ENCODE data around the gene BICRAL.
"Not testable (repeated sequence)": the region's sequence is repeated elsewhere in the genome, so short reads cannot be mapped to it uniquely, and the experiment has no call there.

The BICRAL gene

DNA sequence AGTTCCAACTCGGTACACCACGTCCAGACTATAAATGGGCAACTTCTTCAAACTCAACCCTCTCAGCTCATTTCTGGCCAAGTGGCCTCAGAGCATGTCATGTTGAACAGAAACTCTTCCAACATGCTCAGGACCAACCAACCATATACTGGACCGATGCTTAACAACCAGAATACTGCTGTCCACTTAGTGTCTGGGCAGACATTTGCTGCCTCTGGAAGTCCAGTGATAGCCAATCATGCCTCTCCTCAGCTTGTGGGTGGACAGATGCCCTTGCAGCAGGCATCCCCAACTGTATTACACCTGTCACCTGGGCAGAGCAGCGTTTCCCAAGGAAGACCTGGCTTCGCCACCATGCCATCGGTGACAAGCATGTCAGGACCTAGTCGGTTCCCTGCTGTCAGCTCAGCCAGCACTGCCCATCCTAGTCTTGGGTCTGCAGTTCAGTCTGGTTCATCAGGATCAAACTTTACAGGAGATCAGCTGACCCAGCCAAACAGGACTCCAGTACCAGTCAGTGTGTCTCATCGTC is 47.8 kb downstream of the BICRAL start:
- DNase-seq (ENCODE audit: extremely low spot score, insufficient read length, low read depth) (no peak), FAIRE-seq (no peak)

DNA sequence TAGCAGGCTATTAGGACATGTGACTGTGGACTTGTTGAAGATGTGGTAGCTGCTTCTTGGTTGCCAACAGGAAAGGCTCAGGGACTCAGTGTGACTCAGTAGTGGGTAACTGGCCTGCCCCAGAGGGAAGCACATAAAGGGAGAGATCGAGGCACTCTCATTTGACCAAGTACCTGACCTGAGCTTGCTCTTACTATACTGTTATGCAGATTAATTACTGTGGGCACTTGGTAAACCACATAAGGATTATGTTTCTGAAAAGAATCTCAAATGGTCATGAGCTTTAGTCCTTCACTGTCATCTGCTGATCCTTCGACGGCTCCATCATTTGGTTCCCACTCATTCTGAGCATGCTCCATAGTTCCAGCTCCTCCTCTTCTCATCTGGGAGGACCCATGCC is 49.4 kb downstream of the BICRAL start:
- no peak for FAIRE-seq
- DNase-seq (ENCODE audit: extremely low spot score, insufficient read length, low read depth) = no peak

DNA sequence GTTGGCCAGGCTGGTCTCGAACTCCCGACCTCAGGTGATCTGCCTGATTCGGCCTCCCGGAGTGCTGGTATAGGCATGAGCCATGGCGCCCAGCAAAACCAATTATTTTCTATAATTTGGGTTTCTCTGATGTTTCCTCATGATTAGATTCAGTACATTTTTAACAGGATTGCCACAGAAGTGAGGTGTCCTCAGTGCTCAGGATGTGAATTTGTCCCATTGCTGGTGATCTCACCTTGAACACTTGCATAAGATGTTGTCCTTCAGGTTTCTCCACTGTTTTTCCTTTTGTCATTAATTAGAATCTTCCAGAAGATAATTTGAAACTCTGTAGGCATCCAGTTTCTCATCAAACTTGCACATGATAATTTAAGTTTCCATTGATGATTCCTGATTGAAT is 52.2 kb downstream of the BICRAL start:
- no peak for FAIRE-seq

DNA sequence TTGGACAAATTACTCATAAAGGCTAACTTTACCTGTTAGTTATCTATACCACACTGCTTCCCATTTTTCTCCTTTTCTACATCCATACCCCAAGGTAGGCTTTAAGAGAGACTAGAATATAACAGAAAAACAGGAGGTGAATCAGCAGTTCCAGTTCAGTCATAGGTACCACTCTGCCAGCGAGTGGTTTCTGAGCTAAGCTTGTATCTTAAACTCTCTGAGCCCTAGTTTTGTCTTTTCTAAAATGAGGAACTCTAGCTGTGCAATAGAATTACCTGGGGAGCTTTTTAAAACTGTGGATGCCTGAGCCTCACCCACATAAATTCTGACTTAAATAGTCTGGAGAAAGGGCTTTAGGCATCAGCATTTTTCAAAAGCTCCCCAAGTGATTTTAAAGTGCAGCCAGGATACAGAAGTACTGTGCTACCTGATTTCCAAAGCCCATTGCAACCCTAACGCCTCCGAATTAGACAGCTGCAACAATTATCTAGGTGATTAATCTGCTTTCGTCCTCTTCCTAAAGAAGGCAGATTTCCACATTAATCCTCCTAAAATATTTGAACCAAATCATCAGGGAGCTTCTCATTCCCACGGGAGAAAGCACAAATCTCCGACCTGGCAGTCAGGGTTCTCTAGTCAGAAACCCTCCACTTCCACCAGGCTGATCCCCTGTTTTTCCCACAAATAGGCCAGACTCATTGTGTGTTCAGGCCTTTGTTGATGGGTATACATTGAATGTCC is 60.2 kb downstream of the BICRAL start:
- DNase-seq (ENCODE audit: extremely low spot score, insufficient read length, low read depth) (no peak), FAIRE-seq (no peak)

More for the DNA sequence above, 52.2 kb downstream of the BICRAL start:
- no peak for DNase-seq (ENCODE audit: extremely low spot score, insufficient read length, low read depth)

DNA sequence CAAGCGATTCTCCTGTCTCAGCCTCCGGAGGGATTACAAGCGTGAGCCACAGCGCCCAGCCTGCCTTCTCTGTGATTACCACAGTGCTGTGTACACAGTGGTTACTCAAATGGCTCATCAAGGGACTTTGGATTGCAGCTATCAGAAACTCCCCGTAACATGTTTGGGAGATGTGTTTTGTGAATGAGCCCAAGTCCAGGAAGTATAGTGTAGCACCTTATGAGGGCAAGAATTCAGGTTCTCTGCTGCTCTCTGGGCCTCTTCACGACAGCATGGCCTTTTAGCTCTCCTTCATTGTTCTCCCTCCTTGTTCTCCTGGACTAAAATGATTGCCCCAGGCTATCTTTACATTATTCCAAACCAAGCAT is 63.5 kb downstream of the BICRAL start:
- no peak for DNase-seq (ENCODE audit: extremely low spot score, insufficient read length, low read depth)
- no peak for FAIRE-seq

DNA sequence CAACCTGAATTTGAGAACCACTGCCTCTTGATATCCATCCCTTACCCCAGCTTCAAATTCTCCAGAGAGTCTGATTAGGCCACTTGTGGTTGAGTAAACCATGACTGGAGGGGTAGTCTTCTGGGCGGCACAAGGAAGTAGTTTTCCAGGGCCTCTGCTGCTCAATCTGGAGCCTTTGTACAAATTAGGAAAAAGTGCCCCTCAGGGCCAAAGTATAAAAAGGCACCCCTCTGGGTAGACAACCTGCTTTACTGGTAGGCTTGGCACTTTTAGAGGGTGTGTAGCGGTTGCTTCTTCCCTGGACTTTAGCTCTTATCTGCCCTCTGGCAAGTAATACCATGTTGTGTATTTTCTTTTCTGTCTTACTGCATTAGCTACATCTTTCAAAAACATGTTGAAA is 64.7 kb downstream of the BICRAL start:
- DNase-seq (ENCODE audit: extremely low spot score, insufficient read length, low read depth) (no peak), FAIRE-seq (no peak)

DNA sequence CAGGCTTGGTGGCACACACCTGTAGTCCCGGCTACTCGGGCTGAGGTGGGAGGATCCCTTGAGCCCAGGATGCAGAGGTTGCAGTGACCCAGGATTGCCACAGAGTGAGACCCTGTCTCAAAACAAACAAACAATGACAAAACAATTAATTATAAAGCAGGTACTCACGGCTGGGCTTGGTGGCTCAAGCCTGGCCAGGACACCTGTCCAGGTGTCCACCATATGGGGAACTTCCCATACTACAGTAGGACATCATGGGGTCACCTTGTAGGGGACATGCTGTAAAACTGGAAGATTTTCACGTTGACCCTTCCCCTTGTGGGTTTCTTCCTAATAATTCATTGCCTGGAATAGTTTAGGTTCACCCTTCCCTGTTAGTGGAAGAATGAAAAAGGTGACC is 66.8 kb downstream of the BICRAL start:
- FAIRE-seq = no peak
- DNase-seq (ENCODE audit: extremely low spot score, insufficient read length, low read depth) = no peak

DNA sequence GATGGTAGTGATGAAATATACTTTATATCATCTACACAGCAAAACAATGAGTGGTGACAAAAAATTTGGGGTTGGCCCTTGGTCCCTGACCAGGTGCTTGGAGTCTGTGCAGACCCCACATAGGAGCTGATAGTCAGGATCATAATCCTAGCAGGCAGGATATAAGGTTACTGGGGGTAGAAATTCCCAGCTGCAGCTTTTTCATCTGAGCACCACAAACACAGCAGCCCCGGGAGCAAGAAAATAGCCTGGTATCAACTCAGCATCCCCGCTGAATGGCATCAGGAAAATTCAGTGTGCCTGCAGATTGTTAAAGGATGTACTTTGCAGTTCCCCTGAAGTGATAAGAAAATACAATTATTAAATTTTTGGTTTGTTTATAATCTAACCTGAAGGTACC is 69.7 kb downstream of the BICRAL start:
- FAIRE-seq = no peak
- DNase-seq (ENCODE audit: extremely low spot score, insufficient read length, low read depth) = no peak

DNA sequence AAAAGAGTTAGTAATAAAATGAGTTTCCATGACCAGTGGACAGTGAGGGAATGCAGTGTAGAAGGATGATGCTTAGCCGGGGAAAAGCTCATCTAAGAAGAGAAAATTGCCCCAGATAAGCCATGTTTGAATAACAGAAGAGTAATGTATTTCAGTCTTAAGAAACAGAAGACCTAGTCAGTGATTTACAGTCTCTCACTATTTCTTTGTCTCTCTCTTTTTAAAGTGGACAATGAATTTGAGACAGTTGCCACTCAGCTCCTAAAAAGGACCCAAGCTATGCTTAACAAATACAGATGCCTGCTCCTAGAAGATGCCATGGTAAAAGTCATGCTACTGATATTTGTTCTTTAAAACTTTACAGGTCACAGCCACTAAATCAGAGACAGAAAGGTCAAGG is 78.2 kb downstream of the BICRAL start:
- FAIRE-seq (no peak), DNase-seq (ENCODE audit: extremely low spot score, insufficient read length, low read depth) (no peak)

DNA sequence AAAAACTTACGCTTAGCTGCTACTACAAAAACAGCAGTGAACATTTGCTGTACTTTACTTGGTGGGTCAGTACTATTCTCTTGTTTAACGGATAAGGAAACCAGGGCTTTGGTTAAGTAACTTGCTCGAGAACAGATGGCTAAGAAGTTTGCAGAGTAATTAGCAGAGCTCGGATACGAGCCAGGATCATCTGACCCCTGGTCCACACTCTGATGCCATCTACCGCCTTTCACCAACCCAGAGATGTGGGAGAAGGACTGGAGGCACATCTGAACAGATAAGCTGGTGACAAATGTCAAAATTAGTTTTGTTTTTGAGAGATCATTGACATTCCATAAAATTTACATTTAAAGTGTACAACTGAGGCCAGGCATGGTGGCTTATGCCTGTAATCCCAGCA is 78.6 kb downstream of the BICRAL start:
- DNase-seq (ENCODE audit: extremely low spot score, insufficient read length, low read depth) (no peak), FAIRE-seq (no peak)

DNA sequence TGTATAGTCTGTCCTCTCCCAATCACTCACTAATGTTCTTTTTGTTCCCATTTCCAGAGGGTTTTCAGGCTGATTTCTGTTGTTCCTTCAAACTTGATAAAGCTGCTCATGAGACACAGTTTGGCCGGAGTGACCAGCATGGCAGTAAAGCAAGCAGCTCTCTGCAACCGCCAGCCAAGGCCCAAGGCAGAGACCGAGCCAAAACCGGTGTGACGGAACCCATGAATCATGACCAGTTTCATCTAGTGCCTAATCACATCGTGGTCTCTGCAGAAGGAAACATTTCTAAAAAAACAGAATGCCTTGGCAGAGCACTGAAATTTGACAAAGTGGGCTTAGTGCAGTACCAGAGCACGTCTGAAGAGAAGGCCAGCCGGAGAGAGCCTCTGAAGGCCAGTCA is 82.8 kb downstream of the BICRAL start:
- no peak for FAIRE-seq
- DNase-seq (ENCODE audit: extremely low spot score, insufficient read length, low read depth) = no peak

DNA sequence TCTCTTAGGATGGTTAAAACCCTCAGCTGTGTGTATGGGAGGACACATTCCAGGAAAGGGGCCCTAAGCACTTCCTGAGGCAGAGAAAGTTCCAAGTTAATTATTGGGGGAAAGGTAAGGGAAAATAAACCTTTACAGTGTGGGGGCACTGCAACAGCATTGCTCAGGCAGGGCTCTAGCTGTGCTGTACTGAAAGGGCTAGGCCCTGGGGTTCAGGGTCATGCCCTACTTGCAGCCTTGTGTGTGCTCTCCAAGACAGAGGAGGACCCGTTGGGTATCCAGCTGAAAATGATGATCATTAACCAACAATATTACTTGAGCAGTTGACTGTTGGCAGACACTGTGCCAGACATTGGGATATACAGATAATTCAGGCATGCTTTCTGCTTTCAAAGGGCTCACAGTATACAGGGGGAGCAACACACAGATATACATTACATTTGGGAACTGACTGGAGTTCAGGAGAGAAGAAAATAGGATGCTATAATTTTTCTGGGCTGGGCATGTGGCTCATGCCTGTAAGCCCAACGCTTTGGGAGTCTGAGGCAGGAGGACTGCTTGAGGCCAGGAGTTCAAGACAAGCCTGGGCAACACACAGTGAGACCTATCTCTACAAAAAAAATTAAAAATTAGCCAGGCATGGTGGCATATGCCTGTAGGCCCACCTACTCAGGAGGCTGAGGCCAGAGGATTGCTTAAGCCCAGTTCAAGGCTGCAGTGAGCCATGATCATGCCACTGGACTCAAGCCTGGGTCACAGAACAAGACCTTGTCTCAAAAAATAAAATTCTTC is 88.5 kb downstream of the BICRAL start:
- FAIRE-seq (no peak), DNase-seq (ENCODE audit: extremely low spot score, insufficient read length, low read depth) (no peak)

DNA sequence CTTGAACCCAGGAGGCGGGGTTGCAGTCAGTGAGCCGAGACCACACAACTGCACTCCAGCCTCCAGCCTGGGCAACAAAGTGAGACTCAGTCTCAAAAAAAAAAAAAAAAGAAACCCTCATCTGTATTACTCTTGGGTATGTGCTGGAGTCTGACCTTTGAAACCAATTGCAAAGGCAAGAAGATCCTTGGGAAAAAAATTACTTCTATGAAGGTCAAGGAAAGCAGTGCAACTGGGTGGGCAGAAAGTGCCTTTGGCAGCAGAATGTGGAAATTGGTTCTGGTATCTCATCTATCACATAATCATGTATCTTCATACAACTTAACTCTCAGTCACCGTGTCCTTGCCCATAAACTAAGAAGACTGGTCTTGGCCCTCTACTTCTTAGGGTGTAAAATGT is 89.9 kb downstream of the BICRAL start:
- no peak for FAIRE-seq
- no peak for DNase-seq (ENCODE audit: extremely low spot score, insufficient read length, low read depth)

DNA sequence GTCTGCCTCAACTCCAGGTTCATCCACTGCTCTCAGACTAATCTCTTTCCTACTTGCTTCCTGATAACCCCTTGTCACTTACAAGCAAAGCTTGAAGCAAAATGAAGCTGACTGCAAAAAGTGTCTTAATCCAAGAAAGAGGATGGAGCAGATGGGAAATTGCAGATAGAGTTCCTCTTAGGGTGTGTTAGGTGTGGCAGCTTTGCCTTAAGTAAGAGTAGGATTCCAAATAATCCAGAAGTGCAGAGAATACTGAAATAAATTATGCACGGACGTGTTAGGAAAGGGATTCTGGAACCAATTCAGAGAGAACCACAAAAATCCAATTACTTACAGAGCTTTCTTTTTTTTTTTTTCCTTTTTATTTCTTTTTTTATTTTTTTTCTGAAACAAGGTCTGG is 91.5 kb downstream of the BICRAL start:
- no peak for FAIRE-seq

DNA sequence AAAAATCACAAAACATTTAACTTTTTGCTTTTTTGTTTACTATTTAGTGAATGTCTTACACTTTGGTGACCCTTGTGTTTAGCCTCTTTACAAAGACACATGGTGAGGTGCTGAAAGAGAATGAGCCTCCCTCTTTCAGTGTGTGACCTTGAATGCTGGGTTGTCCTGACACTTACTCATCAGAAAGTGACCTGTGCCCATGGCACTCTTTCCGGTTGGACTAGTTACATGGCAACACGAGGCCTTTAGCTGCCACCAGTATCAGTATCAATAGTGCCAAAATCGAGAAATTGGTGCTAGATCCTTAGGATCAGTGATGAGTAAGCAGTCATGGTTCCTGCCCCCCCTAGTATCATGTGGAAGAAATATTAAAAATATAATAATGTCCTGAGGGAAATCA is 95.8 kb downstream of the BICRAL start:
- DNase-seq (ENCODE audit: extremely low spot score, insufficient read length, low read depth) = no peak
- FAIRE-seq = no peak

More for the DNA sequence above, 91.5 kb downstream of the BICRAL start:
- no peak for DNase-seq (ENCODE audit: extremely low spot score, insufficient read length, low read depth)

DNA sequence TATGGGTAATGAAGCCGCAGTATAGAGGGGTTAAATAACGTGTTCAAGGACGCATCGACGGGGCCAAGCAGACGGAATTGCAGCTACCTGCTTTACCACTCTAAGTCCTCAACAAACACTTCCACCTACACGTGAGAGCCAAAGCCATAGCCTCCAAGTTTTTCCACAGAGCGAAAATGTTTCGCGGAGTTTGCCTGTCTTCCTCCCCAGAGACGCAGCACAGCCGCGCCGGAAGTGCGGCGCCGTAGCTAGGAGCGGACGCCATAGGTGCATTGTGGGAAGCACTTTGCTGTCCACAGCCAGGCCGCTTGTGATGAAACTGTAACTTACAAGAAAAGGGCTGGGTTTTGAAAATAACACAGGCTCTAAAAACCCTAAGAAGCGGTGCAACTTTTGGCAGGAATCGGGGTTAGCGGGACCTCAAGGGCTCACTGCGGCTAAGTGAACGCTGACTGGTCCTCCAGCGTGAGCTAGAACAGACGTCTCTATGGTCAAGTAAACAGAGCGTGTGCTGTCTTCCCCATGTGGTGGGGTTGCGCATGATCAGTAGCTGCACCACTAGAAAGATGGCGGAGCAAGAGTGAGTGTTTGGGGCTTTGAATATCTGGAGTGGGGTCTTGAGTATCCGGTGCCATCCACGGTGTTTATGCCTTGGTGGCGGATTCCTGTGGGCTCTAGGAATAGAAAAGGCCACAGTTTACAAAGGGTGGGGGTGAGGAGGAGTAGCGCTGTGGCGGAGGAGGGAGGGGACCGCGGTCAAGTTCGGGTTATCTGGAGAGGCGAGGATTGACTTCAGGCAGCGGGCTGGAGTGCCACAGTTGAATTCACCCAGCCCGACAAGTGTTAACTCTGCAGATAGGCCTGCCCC is 97.8 kb downstream of the BICRAL start, which contains the start of gene RPL7L1:
Gene RPL7L1 (plus strand): TSS at position 245 of the 868 bp plus-strand sequence. CDS start 295 bp downstream, at position 540.
- FAIRE-seq (peak; percentile 96), DNase-seq (ENCODE audit: extremely low spot score, insufficient read length, low read depth) (peak; percentile 60)

DNA sequence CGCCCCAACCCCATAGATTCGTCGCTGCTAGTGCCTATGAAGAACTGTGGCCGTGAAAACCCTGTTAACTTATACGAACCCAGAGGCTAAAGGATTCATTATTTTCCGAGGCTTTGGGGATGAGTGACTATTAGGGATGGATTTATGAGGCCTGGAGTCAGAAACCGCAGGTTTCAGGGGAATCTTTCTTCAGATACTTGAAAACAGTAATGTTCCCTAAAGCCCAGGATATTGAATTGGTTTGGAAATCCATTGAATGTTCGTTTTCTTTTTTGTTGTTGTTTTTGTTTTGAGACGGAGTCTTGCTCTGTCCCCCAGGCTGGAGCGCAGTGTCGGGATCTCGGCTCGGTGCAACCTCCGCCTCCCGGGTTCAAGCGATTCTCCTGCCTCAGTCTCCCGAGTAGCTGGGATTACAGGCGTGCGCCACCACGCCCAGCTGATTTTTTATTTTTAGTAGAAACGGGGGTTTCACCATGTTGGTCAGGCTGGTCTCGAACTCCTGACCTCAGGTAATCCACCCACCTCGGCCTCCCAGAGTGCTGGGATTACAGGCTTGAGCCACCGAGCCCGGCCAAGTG is 98.5 kb downstream of the BICRAL start:
- not testable (repeated sequence) for FAIRE-seq; DNase-seq (ENCODE audit: extremely low spot score, insufficient read length, low read depth)

DNA sequence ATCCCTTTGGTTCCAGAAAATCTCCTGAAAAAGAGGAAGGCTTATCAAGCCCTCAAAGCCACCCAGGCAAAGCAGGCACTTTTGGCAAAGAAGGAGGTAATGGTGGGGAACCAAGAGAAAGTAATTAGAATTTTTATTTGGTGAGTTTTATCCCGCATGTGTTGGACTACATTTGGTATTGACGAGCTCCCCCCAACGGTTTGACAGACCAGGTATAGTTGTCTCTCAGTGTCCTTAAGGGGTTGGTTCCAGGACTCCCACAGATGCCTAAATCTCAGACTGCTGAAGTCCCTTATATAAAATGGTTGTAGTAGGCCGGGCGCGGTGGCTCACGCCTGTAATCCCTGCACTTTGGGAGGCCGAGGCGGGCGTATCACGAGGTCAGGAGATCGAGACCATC is 99.0 kb downstream of the BICRAL start:
- FAIRE-seq; DNase-seq (ENCODE audit: extremely low spot score, insufficient read length, low read depth): not testable (repeated sequence)

DNA sequence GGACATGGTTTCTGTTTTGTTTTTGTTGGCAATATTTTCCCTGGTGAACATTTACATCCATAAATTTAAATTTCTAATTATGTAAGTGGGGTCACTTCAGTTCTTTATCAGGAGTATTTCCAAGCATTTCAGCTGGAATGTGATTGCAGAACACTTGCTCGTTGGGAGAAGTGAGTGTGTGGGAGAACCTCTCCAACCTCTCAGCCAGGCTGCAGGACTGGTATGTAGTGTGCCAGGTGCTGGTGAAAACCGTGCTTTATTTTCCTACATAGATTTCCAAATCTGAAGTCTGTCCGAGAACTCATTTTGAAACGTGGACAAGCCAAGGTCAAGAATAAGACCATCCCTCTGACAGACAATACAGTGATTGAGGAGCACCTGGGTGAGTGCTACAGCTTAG is 103.8 kb downstream of the BICRAL start:
- FAIRE-seq (no peak), DNase-seq (ENCODE audit: extremely low spot score, insufficient read length, low read depth) (no peak)

DNA sequence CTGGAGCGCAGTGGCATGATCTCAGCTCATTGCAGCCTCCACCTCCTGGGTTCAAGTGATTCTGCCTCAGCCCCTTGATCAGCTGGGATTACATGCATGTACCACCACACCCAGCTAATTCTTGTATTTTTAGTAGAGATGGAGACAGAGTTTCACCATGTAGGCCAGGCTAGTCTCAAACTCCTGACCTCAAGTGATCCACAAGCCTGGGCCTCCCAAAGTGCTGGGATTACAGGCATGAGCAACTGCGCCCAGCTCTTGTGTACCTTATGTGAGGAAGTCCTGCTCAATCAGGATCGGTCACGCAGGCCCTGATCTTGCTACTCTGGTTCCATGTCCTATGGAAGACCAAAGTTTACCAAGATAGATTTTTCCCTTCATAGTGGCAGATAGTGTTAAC is 106.3 kb downstream of the BICRAL start:
- not testable (repeated sequence) for DNase-seq (ENCODE audit: extremely low spot score, insufficient read length, low read depth); FAIRE-seq
